DMS153 treated with DMSO at 0.1 percent for 48 hours (cell line): Measurements from ENCODE around the gene PATE4.
A peak's percentile ranks its signal among the peaks of the same experiment; 100 is the strongest.

Experiments
- DNase-seq: peaks from one replicate; lab custom pipeline; 2025; ENCODE audit not compliant: unreplicated experiment; lab: John Stamatoyannopoulos, UW

Gene PATE4

DNA sequence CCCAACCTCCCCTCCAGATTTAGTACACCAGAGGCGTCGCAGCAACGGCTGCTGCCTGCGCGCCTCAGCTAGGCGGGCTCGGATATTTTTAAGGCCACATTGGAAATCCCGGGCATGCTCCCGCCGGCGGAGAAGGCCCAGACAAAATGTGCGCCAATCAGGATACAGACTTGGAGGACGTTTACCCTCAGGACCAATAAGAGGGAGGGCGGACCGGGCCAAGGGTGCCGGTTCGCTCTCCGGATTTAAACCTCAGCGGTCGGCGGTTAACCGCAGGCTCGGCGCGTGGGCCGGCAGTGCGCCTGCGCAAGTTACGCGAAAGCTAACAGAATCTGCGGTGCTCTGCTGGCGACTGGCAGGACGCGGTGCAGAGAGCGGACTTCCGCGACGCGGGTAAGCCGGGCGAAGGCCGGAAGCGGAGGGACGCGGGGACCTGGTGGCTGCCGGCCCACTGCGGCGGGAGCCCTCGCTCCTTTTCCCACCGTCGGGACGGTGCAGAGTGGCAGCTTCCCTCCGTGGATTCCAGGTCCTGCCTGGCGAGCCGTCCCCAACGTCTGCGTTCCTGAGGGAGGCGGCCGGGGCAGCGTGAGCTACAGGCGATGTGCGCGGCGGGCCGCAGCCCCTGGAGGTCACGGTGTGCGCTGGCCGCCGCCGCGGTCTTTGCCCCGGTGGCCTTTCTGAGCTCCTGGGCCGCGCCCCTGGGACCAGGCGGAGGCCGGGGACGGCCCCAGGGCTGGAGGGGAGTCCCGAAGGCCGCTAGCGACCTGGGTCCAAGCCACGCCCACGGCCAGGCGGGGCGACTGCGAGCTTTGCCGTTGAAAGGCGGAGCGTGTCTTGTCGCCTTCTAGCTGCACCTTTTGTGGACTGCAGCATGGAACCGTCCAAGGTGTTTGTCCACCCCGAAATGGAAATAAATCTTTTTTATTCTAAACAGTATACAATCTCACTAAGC is 54.5 kb downstream of the PATE4 start, which contains the start of gene HYLS1:
TSS of gene HYLS1 (plus strand) at position 296 of the 952 bp plus-strand sequence. CDS start 11,701 bp downstream, outside the sequence.
- DNase-seq: peak; percentile 95
